ENCODE data around the gene TMEM63A. TPM values are rescaled to one million over a fixed set of nuclear protein-coding genes. Genes with fewer than 3 reads are reported as not detected.

Gene TMEM63A
- total and polyA plus RNA-seq, 10 of the 15 experiments (the other 5 are each of a cell fraction or from before 2014, with no cell fraction given), result 1.3 to 33.5 (median 15.2) TPM

DNA sequence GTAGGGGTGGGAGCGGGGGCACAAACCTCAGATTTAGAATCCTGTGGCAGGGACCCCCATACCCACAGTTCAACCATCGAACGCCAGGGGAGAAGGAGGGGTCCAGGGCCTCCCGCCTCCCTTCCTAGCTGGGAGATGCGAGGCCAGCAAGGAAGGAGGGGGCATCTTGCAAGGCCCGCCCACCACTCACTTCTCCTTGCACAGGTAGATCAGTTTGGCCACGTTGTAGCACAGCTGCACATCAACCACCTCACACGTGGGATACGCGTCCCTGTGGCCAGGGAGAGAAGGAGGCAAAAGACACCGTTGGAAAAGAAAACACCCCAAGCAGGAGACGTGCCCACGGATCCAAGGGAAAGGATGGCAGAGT lies 19.6 kb downstream of the TMEM63A start:
- intact Hi-C loops (cut with micrococcal nuclease; ENCODE audit: unreplicated experiment), result no loop called here
- SMC1A ChIA-PET (ENCODE audit: uncharacterized antibody, unreplicated experiment), result no interaction called here
- no peak for TF ChIP-seq BRCA1 (IDR thresholded peaks at IDR 0.05; ENCODE audit: low read depth, low read length)
- RAD21 ChIA-PET (ENCODE audit: unreplicated experiment), result no interaction called here
- Histone ChIP-seq H3K79me2 (ENCODE audit: control insufficient read depth, insufficient read depth, low read length) (no peaks in the 10 kb centered on the region), H2AFZ (ENCODE audit: control insufficient read depth, low read depth, low read length) (no peak overlapping the region), H3K36me3 (ENCODE audit: control insufficient read depth in 2 of 2, insufficient read depth in 2 of 2, low read length in 1 of 2) (peaks cover 14 to 18% of the 10 kb centered on the region in 2 experiments), H3K4me3 (no peak overlapping the region), H3K9me3 (replicated peaks; ENCODE audit: control insufficient read depth, insufficient read depth, low read length) (no peaks in the 10 kb centered on the region), H3K27ac (ENCODE audit: control insufficient read depth, insufficient read depth) (no peak overlapping the region), H3K27me3 (replicated peaks in 1 of 2; ENCODE audit: control insufficient read depth in 2 of 2, insufficient read depth in 2 of 2, low read length in 1 of 2) (no peaks in the 10 kb centered on the region), H3K4me1 (ENCODE audit: control insufficient read depth, insufficient read depth, low read length) (peaks cover 6% of the 10 kb centered on the region), H3K9ac (ENCODE audit: control insufficient read depth, insufficient read depth, low read length) (no peak overlapping the region), H3K4me2 (ENCODE audit: control insufficient read depth, insufficient read depth) (no peak overlapping the region), H4K20me1 (ENCODE audit: control insufficient read depth, insufficient read depth) (no peaks in the 10 kb centered on the region)
- no peak for ATAC-seq
- CTCF ChIA-PET, result no interaction called here
- DNase-seq (ENCODE audit: low read depth, low spot score), result no peak
- no TSS peak for BruUV-seq (replicated peaks)
- 96% methylated on average over 13 of the region's 13 CpGs for WGBS (ENCODE audit: insufficient coverage, insufficient replicate concordance, low lambda C conversion rate, missing lambda C conversion rate)
- POLR2A ChIA-PET, result no interaction called here
- in situ Hi-C loops (cut with MboI), result no loop called here
- no peak for FAIRE-seq

- no peak overlapping the region for H3K4me3 ChIP-seq
- SMC1A ChIA-PET (ENCODE audit: uncharacterized antibody, unreplicated experiment), result no interaction called here
- CTCF ChIA-PET, result no interaction called here
- H3K27ac ChIP-seq (ENCODE audit: control insufficient read depth, insufficient read depth), result no peak overlapping the region
- no peaks in the 10 kb centered on the region for H3K9me3 ChIP-seq (replicated peaks; ENCODE audit: control insufficient read depth, insufficient read depth, low read length)
- no peaks in the 10 kb centered on the region for H4K20me1 ChIP-seq (ENCODE audit: control insufficient read depth, insufficient read depth)
- intact Hi-C loops (cut with micrococcal nuclease; ENCODE audit: unreplicated experiment), result no loop called here
- DNase-seq (ENCODE audit: low read depth, low spot score) (no peak), FAIRE-seq (no peak), ATAC-seq (no peak)
- H3K4me2 ChIP-seq (ENCODE audit: control insufficient read depth, insufficient read depth), result no peak overlapping the region
- H3K9ac ChIP-seq (ENCODE audit: control insufficient read depth, insufficient read depth, low read length), result no peak overlapping the region
- H2AFZ ChIP-seq (ENCODE audit: control insufficient read depth, low read depth, low read length), result no peak overlapping the region
- peaks cover 14 to 16% of the 10 kb centered on the region in 2 experiments for H3K36me3 ChIP-seq (ENCODE audit: control insufficient read depth in 2 of 2, insufficient read depth in 2 of 2, low read length in 1 of 2)
- peaks cover 6% of the 10 kb centered on the region for H3K4me1 ChIP-seq (ENCODE audit: control insufficient read depth, insufficient read depth, low read length)
- H3K27me3 ChIP-seq (replicated peaks in 1 of 2; ENCODE audit: control insufficient read depth in 2 of 2, insufficient read depth in 2 of 2, low read length in 1 of 2), result no peaks in the 10 kb centered on the region
- no peaks in the 10 kb centered on the region for H3K79me2 ChIP-seq (ENCODE audit: control insufficient read depth, insufficient read depth, low read length)
- in situ Hi-C loops (cut with MboI), result no loop called here
- RAD21 ChIA-PET (ENCODE audit: unreplicated experiment), result no interaction called here
- POLR2A ChIA-PET, result no interaction called here
- WGBS (ENCODE audit: insufficient coverage, insufficient replicate concordance, low lambda C conversion rate, missing lambda C conversion rate), result 89% methylated on average over 13 of the region's 13 CpGs
- no TSS peak for BruUV-seq (replicated peaks)
- no peak for TF ChIP-seq ZZZ3 (IDR thresholded peaks at IDR 0.05; ENCODE audit: control insufficient read depth, insufficient read length, low read depth)
- no peak for TF ChIP-seq NFYA (IDR thresholded peaks at IDR 0.05; ENCODE audit: borderline replicate concordance, low read depth, low read length)
- TF ChIP-seq MEF2A (IDR thresholded peaks at IDR 0.05; ENCODE audit: insufficient read depth, low read depth, low read length), result no peak
- TF ChIP-seq BHLHE40 (IDR thresholded peaks at IDR 0.05; ENCODE audit: borderline replicate concordance in 1 of 2, low read depth in 2 of 2, low read length in 1 of 2), result no peak
- no peak for TF ChIP-seq HDGF (IDR thresholded peaks at IDR 0.05)
- no peak for TF ChIP-seq CBFB (IDR thresholded peaks at IDR 0.05; ENCODE audit: low read depth)
- TF ChIP-seq, protein P1, sequence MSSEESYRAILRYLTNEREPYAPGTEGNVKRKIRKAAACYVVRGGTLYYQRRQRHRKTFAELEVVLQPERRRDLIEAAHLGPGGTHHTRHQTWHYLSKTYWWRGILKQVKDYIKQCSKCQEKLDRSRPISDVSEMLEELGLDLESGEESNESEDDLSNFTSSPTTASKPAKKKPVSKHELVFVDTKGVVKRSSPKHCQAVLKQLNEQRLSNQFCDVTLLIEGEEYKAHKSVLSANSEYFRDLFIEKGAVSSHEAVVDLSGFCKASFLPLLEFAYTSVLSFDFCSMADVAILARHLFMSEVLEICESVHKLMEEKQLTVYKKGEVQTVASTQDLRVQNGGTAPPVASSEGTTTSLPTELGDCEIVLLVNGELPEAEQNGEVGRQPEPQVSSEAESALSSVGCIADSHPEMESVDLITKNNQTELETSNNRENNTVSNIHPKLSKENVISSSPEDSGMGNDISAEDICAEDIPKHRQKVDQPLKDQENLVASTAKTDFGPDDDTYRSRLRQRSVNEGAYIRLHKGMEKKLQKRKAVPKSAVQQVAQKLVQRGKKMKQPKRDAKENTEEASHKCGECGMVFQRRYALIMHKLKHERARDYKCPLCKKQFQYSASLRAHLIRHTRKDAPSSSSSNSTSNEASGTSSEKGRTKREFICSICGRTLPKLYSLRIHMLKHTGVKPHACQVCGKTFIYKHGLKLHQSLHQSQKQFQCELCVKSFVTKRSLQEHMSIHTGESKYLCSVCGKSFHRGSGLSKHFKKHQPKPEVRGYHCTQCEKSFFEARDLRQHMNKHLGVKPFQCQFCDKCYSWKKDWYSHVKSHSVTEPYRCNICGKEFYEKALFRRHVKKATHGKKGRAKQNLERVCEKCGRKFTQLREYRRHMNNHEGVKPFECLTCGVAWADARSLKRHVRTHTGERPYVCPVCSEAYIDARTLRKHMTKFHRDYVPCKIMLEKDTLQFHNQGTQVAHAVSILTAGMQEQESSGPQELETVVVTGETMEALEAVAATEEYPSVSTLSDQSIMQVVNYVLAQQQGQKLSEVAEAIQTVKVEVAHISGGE (CRISPR knock-in tag; IDR thresholded peaks at IDR 0.05), result no peak
- TF ChIP-seq CREB1 (IDR thresholded peaks at IDR 0.05; ENCODE audit: low read depth), result no peak
- no peak for TF ChIP-seq DPF2 (IDR thresholded peaks at IDR 0.05)
- TF ChIP-seq SPI1 (IDR thresholded peaks at IDR 0.05; ENCODE audit: borderline replicate concordance, insufficient read depth, low read depth, low read length), result no peak
Observed at GRCh38 chr1:225861834-225862580, 20.2 kb downstream of the TMEM63A start.
